ENCODE measurements around the gene THRSP. TPM values are rescaled to one million over a fixed set of nuclear protein-coding genes. Genes with fewer than 3 reads are reported as not detected.

Gene THRSP
- total and polyA plus RNA-seq, 2 donors from 2014 or later, result 6.4 TPM; not detected in 1

GRCh38 chr11:78041843-78042440 lies 21.7 kb upstream of the THRSP start:
- no peaks in the 10 kb centered on the region for H3K27me3 ChIP-seq (ENCODE audit: control insufficient read depth, insufficient read depth, low read length)
- H3K36me3 ChIP-seq (ENCODE audit: control insufficient read depth in 2 of 3, insufficient read depth in 3 of 3, low read length in 3 of 3), result no peaks in the 10 kb centered on the region
- no peak for DNase-seq
- peaks cover 6 to 16% (median 13%) of the 10 kb centered on the region in 3 donors for H3K4me1 ChIP-seq (ENCODE audit: control insufficient read depth in 2 of 3, insufficient read depth in 2 of 3, low read depth in 1 of 3, low read length in 3 of 3)
- TF ChIP-seq CTCF (IDR thresholded peaks at IDR 0.05; ENCODE audit: borderline replicate concordance, extremely low read depth, insufficient read depth), result no peak
- no peak overlapping the region for H3K9ac ChIP-seq (ENCODE audit: low read length in 3 of 3)
- no peak overlapping the region for H3K27ac ChIP-seq (ENCODE audit: low read depth in 2 of 2, low read length in 2 of 2)
- no peak overlapping the region for H3K4me3 ChIP-seq (ENCODE audit: low read length in 3 of 3)
- intact Hi-C loops (cut with DNase I), result no loop called here
- H3K9me3 ChIP-seq (ENCODE audit: control insufficient read depth in 2 of 3, insufficient read depth in 1 of 3, low read length in 3 of 3), result no peaks in the 10 kb centered on the region
- no peak for FAIRE-seq

GRCh38 chr11:78044706-78045105 lies 19.0 kb upstream of the THRSP start:
- no peak overlapping the region for H3K9ac ChIP-seq (ENCODE audit: low read length in 3 of 3)
- H3K4me3 ChIP-seq (ENCODE audit: low read length in 3 of 3), result no peak overlapping the region
- H3K27ac ChIP-seq (ENCODE audit: low read depth in 2 of 2, low read length in 2 of 2), result peak overlapping the region in 1 of 2 donors; percentile 38
- H3K4me1 ChIP-seq (ENCODE audit: control insufficient read depth in 2 of 3, insufficient read depth in 2 of 3, low read depth in 1 of 3, low read length in 3 of 3), result peaks cover 5 to 14% (median 11%) of the 10 kb centered on the region in 3 donors
- DNase-seq (no peak), FAIRE-seq (no peak)
- H3K9me3 ChIP-seq (ENCODE audit: control insufficient read depth in 2 of 3, insufficient read depth in 1 of 3, low read length in 3 of 3), result no peaks in the 10 kb centered on the region
- no peaks in the 10 kb centered on the region for H3K36me3 ChIP-seq (ENCODE audit: control insufficient read depth in 2 of 3, insufficient read depth in 3 of 3, low read length in 3 of 3)
- intact Hi-C loops (cut with DNase I), result no loop called here
- TF ChIP-seq CTCF (IDR thresholded peaks at IDR 0.05; ENCODE audit: borderline replicate concordance, extremely low read depth, insufficient read depth), result no peak
- H3K27me3 ChIP-seq (ENCODE audit: control insufficient read depth, insufficient read depth, low read length), result no peaks in the 10 kb centered on the region

GRCh38 chr11:78045851-78046485 lies 17.7 kb upstream of the THRSP start:
- FAIRE-seq (no peak), DNase-seq (peak; percentile 83 to 93 (median 90))
- intact Hi-C loops (cut with DNase I), result no loop called here
- no peaks in the 10 kb centered on the region for H3K9me3 ChIP-seq (ENCODE audit: control insufficient read depth in 2 of 3, insufficient read depth in 1 of 3, low read length in 3 of 3)
- peak overlapping the region; percentile 77 to 97 (median 88) for H3K4me3 ChIP-seq (ENCODE audit: low read length in 3 of 3)
- peak overlapping the region in 1 of 2 donors; percentile 11 for H3K27ac ChIP-seq (ENCODE audit: low read depth in 2 of 2, low read length in 2 of 2)
- no peaks in the 10 kb centered on the region for H3K36me3 ChIP-seq (ENCODE audit: control insufficient read depth in 2 of 3, insufficient read depth in 3 of 3, low read length in 3 of 3)
- H3K4me1 ChIP-seq (ENCODE audit: control insufficient read depth in 2 of 3, insufficient read depth in 2 of 3, low read depth in 1 of 3, low read length in 3 of 3), result peaks cover 0 to 8% (median 5%) of the 10 kb centered on the region in 3 donors
- no peaks in the 10 kb centered on the region for H3K27me3 ChIP-seq (ENCODE audit: control insufficient read depth, insufficient read depth, low read length)
- peak; percentile 94 for TF ChIP-seq CTCF (IDR thresholded peaks at IDR 0.05; ENCODE audit: borderline replicate concordance, extremely low read depth, insufficient read depth)
- H3K9ac ChIP-seq (ENCODE audit: low read length in 3 of 3), result peak overlapping the region; percentile 52 to 75 (median 74)
